WTC11 (cell line): ENCODE results near the gene NOS3. TPM values are rescaled to one million over a fixed set of nuclear protein-coding genes. Genes with fewer than 3 reads are reported as not detected.

ENCODE experiments used
- ARID4B ChIP-seq: sonication (generic); formaldehyde crosslinking; IDR thresholded peaks from 2 replicates; pipeline ENCODE4 v1.8.0; 2023; ENCODE audit warnings: missing genetic modification reagents, mild to moderate bottlenecking, borderline replicate concordance
- E2F5 ChIP-seq: sonication (generic); formaldehyde crosslinking; IDR thresholded peaks from 2 replicates; pipeline ENCODE4 v1.8.1; 2022; ENCODE audit warnings: mild to moderate bottlenecking, moderate library complexity, missing genetic modification reagents
- ESRRA ChIP-seq: sonication (generic); formaldehyde crosslinking; IDR thresholded peaks from 2 replicates; pipeline ENCODE4 v1.8.1; 2022; ENCODE audit warnings: mild to moderate bottlenecking, missing genetic modification reagents, borderline replicate concordance
- GRHL2 ChIP-seq: fragments of 250-450 bp; sonication (Bioruptor Pico); IDR thresholded peaks from 2 replicates; pipeline ENCODE4 v1.8.0; 2022; ENCODE audit warnings: mild to moderate bottlenecking, moderate library complexity; ENCODE audit not compliant: insufficient replicate concordance, severe bottlenecking
- GTF2I ChIP-seq: fragments of 250-450 bp; sonication (Bioruptor Pico); conservative IDR thresholded peaks from 2 replicates; pipeline ENCODE4 v1.4.0; 2021; ENCODE audit warnings: mild to moderate bottlenecking
- IRF2 ChIP-seq: sonication (generic); formaldehyde crosslinking; IDR thresholded peaks from 2 replicates; pipeline ENCODE4 v1.8.0; 2022; ENCODE audit warnings: low read depth, missing genetic modification reagents, borderline replicate concordance
- KAT7 ChIP-seq: sonication (generic); formaldehyde crosslinking; IDR thresholded peaks from 2 replicates; pipeline ENCODE4 v1.8.1; 2023; ENCODE audit warnings: missing genetic modification reagents, mild to moderate bottlenecking, borderline replicate concordance
- NFATC4 ChIP-seq: fragments of 250-450 bp; sonication (Bioruptor Pico); IDR thresholded peaks from 2 replicates; pipeline ENCODE4 v1.9.0; 2021; ENCODE audit warnings: mild to moderate bottlenecking
- NFYB ChIP-seq: sonication (generic); formaldehyde crosslinking; conservative IDR thresholded peaks from 2 replicates; pipeline ENCODE4 v1.8.0; 2022; ENCODE audit warnings: low read depth, missing genetic modification reagents
- TCF7 ChIP-seq: sonication (generic); formaldehyde crosslinking; IDR thresholded peaks from 2 replicates; pipeline ENCODE4 v1.8.0; 2022; ENCODE audit warnings: mild to moderate bottlenecking, low read depth, missing genetic modification reagents, moderate library complexity
- TEAD4 ChIP-seq: sonication (generic); formaldehyde crosslinking; IDR thresholded peaks from 2 replicates; pipeline ENCODE4 v1.8.0; 2022; ENCODE audit warnings: mild to moderate bottlenecking, missing genetic modification reagents
- TP53 ChIP-seq: sonication (generic); formaldehyde crosslinking; IDR thresholded peaks from 2 replicates; pipeline ENCODE4 v1.8.1; 2023; ENCODE audit warnings: mild to moderate bottlenecking, missing genetic modification reagents
- USF1 ChIP-seq: sonication (generic); formaldehyde crosslinking; IDR thresholded peaks from 2 replicates; pipeline ENCODE4 v1.8.0; 2022; ENCODE audit warnings: mild to moderate bottlenecking, missing genetic modification reagents
- ZNF219 ChIP-seq: sonication (generic); formaldehyde crosslinking; IDR thresholded peaks from 2 replicates; pipeline ENCODE4 v1.8.0; 2023; ENCODE audit warnings: missing genetic modification reagents, mild to moderate bottlenecking, borderline replicate concordance
- ZNF423 ChIP-seq: fragments of 250-450 bp; sonication (Bioruptor Pico); IDR thresholded peaks from 2 replicates; pipeline ENCODE4 v2.1.2; 2022; ENCODE audit warnings: mild to moderate bottlenecking, moderate library complexity
- ZNF671 ChIP-seq: fragments of 250-450 bp; sonication (Bioruptor Pico); IDR thresholded peaks from 2 replicates; pipeline ENCODE4 v1.8.0; 2021; ENCODE audit warnings: mild to moderate bottlenecking
- total RNA-seq: library from RNA; stranded (reverse); gene quantifications from 3 replicates; pipeline ENCODE4 v1.2.3, GENCODE V29; 2021
- TF ChIP-seq, protein P1 (sequence below): fragments of 250-450 bp; sonication (Bioruptor Pico); IDR thresholded peaks from 2 replicates; pipeline ENCODE4 v1.9.0; 2021; ENCODE audit warnings: mild to moderate bottlenecking, borderline replicate concordance
- TF ChIP-seq, protein P2 (sequence below): sonication (generic); formaldehyde crosslinking; conservative IDR thresholded peaks from 2 replicates; pipeline ENCODE4 v1.8.1; 2023; ENCODE audit warnings: mild to moderate bottlenecking, low read depth, missing genetic modification reagents, moderate library complexity
- TF ChIP-seq, protein P3 (sequence below): sonication (generic); formaldehyde crosslinking; IDR thresholded peaks from 2 replicates; pipeline ENCODE4 v1.8.0; 2022; ENCODE audit warnings: mild to moderate bottlenecking, missing genetic modification reagents
- TF ChIP-seq, protein P4 (sequence below): sonication (generic); formaldehyde crosslinking; IDR thresholded peaks from 2 replicates; pipeline ENCODE4 v1.8.1; 2023; ENCODE audit warnings: mild to moderate bottlenecking, missing genetic modification reagents

Gene NOS3
- total RNA-seq, 1 experiment from 2014 or later = 6.6 TPM

DNA sequence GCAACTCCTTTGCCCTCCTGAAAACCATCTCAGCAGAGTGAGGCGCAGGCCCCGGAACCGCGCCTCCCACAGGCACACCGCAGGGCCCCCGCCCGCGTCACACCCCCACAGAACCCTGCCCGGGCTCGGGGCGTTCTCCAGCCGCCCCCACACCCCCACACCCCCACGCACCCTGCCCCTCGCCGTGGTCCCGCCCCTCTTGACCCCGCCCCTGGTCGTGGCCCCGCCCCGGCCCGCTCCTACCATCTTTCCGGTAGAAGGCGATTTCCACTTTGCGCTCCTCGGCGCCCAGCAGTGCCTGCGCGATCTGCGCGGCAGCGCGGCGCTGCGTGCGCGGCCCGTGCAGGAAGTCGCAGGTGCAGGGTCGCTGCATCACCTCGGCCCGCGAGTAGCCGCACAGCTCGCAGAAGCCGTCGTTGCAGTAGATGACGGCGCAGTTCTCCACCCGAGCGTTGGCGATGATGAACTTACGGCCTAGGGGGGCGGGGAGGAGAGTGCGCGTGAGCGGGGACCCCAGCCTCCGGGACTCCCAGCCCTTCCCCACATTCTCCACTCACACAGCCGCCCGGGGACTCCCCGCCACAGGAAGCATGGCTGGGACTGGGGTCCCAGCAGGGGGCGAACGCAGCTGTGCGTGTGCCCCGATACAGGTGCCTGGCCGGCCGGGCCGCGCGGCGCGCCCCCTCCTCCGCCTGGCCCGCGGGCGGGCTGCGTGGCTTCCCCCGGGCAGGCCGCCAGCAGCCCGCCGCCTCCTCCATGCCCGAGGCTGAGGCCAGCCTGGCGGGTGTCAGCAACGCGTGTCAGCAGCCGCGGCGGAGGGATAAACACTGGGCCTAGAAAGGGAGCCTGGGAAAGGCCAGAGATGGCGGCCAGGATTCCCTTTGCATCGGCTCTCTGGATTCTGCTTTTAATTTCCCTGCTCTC, 16.1 kb upstream of the NOS3 start (continued):
- TF ChIP-seq ARID4B (CRISPR knock-in tag) (no peak), NFYB (CRISPR knock-in tag) (no peak), GTF2I (CRISPR knock-in tag) (no peak), TEAD4 (CRISPR knock-in tag) (no peak), ESRRA (CRISPR knock-in tag) (0 out of 2 replicates have a peak, but pooled peaks have one; percentile 47), TP53 (CRISPR knock-in tag) (no peak), USF1 (CRISPR knock-in tag) (no peak), GRHL2 (CRISPR knock-in tag) (no peak), ZNF219 (no peak), E2F5 (CRISPR knock-in tag) (no peak), ZNF423 (CRISPR knock-in tag) (peak; percentile 59), ZNF671 (CRISPR knock-in tag) (no peak), NFATC4 (CRISPR knock-in tag) (no peak), KAT7 (CRISPR knock-in tag) (no peak), IRF2 (no peak), TCF7 (peak; percentile 35; the same call in 1 of the 2 replicates)
- TF ChIP-seq, protein P1, sequence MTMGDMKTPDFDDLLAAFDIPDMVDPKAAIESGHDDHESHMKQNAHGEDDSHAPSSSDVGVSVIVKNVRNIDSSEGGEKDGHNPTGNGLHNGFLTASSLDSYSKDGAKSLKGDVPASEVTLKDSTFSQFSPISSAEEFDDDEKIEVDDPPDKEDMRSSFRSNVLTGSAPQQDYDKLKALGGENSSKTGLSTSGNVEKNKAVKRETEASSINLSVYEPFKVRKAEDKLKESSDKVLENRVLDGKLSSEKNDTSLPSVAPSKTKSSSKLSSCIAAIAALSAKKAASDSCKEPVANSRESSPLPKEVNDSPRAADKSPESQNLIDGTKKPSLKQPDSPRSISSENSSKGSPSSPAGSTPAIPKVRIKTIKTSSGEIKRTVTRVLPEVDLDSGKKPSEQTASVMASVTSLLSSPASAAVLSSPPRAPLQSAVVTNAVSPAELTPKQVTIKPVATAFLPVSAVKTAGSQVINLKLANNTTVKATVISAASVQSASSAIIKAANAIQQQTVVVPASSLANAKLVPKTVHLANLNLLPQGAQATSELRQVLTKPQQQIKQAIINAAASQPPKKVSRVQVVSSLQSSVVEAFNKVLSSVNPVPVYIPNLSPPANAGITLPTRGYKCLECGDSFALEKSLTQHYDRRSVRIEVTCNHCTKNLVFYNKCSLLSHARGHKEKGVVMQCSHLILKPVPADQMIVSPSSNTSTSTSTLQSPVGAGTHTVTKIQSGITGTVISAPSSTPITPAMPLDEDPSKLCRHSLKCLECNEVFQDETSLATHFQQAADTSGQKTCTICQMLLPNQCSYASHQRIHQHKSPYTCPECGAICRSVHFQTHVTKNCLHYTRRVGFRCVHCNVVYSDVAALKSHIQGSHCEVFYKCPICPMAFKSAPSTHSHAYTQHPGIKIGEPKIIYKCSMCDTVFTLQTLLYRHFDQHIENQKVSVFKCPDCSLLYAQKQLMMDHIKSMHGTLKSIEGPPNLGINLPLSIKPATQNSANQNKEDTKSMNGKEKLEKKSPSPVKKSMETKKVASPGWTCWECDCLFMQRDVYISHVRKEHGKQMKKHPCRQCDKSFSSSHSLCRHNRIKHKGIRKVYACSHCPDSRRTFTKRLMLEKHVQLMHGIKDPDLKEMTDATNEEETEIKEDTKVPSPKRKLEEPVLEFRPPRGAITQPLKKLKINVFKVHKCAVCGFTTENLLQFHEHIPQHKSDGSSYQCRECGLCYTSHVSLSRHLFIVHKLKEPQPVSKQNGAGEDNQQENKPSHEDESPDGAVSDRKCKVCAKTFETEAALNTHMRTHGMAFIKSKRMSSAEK = no peak
- TF ChIP-seq, protein P2, sequence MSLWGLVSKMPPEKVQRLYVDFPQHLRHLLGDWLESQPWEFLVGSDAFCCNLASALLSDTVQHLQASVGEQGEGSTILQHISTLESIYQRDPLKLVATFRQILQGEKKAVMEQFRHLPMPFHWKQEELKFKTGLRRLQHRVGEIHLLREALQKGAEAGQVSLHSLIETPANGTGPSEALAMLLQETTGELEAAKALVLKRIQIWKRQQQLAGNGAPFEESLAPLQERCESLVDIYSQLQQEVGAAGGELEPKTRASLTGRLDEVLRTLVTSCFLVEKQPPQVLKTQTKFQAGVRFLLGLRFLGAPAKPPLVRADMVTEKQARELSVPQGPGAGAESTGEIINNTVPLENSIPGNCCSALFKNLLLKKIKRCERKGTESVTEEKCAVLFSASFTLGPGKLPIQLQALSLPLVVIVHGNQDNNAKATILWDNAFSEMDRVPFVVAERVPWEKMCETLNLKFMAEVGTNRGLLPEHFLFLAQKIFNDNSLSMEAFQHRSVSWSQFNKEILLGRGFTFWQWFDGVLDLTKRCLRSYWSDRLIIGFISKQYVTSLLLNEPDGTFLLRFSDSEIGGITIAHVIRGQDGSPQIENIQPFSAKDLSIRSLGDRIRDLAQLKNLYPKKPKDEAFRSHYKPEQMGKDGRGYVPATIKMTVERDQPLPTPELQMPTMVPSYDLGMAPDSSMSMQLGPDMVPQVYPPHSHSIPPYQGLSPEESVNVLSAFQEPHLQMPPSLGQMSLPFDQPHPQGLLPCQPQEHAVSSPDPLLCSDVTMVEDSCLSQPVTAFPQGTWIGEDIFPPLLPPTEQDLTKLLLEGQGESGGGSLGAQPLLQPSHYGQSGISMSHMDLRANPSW (CRISPR knock-in tag) = no peak
- TF ChIP-seq, protein P3, sequence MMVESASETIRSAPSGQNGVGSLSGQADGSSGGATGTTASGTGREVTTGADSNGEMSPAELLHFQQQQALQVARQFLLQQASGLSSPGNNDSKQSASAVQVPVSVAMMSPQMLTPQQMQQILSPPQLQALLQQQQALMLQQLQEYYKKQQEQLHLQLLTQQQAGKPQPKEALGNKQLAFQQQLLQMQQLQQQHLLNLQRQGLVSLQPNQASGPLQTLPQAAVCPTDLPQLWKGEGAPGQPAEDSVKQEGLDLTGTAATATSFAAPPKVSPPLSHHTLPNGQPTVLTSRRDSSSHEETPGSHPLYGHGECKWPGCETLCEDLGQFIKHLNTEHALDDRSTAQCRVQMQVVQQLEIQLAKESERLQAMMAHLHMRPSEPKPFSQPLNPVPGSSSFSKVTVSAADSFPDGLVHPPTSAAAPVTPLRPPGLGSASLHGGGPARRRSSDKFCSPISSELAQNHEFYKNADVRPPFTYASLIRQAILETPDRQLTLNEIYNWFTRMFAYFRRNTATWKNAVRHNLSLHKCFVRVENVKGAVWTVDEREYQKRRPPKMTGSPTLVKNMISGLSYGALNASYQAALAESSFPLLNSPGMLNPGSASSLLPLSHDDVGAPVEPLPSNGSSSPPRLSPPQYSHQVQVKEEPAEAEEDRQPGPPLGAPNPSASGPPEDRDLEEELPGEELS (CRISPR knock-in tag) = 0 out of 2 replicates have a peak, but pooled peaks have one; percentile 23
- TF ChIP-seq, protein P4, sequence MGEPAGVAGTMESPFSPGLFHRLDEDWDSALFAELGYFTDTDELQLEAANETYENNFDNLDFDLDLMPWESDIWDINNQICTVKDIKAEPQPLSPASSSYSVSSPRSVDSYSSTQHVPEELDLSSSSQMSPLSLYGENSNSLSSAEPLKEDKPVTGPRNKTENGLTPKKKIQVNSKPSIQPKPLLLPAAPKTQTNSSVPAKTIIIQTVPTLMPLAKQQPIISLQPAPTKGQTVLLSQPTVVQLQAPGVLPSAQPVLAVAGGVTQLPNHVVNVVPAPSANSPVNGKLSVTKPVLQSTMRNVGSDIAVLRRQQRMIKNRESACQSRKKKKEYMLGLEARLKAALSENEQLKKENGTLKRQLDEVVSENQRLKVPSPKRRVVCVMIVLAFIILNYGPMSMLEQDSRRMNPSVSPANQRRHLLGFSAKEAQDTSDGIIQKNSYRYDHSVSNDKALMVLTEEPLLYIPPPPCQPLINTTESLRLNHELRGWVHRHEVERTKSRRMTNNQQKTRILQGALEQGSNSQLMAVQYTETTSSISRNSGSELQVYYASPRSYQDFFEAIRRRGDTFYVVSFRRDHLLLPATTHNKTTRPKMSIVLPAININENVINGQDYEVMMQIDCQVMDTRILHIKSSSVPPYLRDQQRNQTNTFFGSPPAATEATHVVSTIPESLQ (CRISPR knock-in tag) = no peak
